Measurements from ENCODE around the gene KIF6.
A peak's percentile ranks its signal among the peaks of the same experiment; 100 is the strongest.

KIF6 gene

DNA sequence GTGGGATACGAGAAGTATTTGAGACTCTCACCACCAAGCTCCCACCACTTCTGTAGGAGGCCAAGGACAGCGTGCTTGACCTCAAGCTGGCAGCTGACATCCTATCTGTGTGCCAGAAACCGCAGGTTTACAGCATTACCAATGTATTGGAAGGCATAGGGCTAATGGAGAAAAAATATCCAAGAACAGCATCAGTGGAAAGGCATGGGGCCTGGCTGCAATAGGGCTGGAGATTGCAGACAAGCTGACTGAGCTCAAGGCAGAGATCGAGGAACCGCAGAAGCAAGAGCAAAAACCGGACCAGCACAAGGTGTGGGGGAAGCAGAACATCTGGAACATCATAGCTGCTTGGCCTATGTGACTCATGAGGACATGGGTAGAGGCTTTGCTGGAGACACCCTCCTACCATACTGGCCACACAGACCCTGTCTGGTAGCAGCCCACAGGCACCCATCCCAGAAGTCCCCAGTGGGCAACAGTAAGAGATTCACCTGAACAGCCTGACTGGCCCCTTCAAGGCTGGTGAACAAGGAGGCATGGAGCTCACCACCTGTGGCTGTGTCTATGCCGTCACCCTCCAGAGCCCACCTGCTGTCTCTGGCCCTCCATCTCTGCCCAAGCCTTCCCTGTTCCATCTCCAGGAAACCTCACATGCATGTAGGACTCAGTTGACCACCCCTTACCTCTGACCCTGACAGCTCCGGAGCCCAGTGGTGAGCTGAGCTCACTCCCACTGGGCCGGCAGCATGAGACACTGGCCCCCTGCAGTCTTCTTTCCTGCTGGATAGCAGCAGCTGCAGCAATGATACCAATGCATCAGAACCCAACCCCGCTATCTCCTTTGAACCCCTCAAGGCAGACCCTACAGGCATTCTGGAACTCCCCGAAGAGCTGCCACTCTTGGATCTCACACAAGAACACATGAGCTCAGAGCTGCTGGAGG is 171.1 kb downstream of the KIF6 start:
- Histone ChIP-seq H3K4me1 (peaks cover 0 to 3% (median 0%) of the 10 kb centered on the region in 10 experiments; a peak in 1 of 20 replicates), H3K9me3 (replicated peaks in 1 of 11) (no peaks in the 10 kb centered on the region), H4K20me1 (no peaks in the 10 kb centered on the region), H3K36me3 (no peaks in the 10 kb centered on the region), H3K9ac (no peak overlapping the region), H3K4me3 (no peak overlapping the region), H3K27me3 (no peaks in the 10 kb centered on the region), H3K4me2 (no peak overlapping the region), H3K27ac (no peak overlapping the region)
- TF ChIP-seq Cebpa-rat (IDR thresholded peaks at IDR 0.05): no peak

DNA sequence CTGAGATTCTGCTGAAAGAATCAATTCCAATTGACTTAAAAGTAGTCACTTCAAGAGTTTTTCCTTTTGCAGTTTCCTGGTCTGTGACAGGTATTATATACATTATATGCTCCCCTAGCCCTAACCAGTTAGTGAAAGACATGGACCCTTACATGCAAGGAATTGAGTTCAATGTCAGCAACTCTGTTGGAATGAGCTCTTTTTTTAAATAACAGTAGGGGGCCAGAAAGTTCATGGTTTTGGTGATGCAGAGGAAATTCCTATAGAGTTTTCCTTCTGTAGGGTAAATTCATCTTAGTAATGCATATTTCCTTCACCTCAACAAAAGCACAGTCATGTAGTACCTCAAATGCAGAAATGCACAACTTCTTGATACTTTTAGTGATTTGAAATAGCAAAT is 172.2 kb downstream of the KIF6 start:
- Histone ChIP-seq H3K27ac (no peak overlapping the region), H3K4me3 (no peak overlapping the region), H3K27me3 (no peaks in the 10 kb centered on the region), H3K36me3 (no peaks in the 10 kb centered on the region), H4K20me1 (no peaks in the 10 kb centered on the region), H3K4me2 (no peak overlapping the region), H3K9me3 (replicated peaks in 1 of 11) (no peaks in the 10 kb centered on the region), H3K4me1 (peaks cover 0 to 3% (median 0%) of the 10 kb centered on the region in 10 experiments; a peak in 1 of 20 replicates), H3K9ac (no peak overlapping the region)
- TF ChIP-seq Cebpa-rat (IDR thresholded peaks at IDR 0.05): no peak

DNA sequence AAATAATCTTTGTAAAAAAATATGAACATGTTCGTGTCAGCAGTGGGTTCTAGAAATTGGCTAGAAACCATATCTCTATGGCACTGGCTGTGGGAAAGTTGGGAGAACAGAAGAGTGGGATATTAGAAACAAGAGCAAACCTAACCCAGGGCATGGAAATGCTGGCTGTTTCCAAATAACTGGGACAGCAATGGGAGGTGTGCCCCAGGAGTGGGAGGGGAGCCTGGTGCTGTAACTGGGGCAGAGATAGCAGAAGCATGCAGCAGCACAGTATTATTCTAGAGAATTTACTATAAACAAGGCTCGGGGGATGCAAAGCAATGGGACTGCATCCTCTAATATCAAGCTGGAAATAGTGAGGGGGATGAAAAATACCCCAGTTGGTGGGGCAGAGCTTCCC is 175.0 kb downstream of the KIF6 start:
- Histone ChIP-seq H3K4me1 (peaks cover 3 to 13% (median 11%) of the 10 kb centered on the region in 10 experiments; a peak in 14 of 20 replicates), H3K9ac (no peak overlapping the region), H4K20me1 (no peaks in the 10 kb centered on the region), H3K4me3 (no peak overlapping the region), H3K4me2 (no peak overlapping the region), H3K27me3 (no peaks in the 10 kb centered on the region), H3K27ac (no peak overlapping the region), H3K9me3 (replicated peaks in 1 of 11) (no peaks in the 10 kb centered on the region), H3K36me3 (no peaks in the 10 kb centered on the region)
- no peak for TF ChIP-seq Cebpa-rat (IDR thresholded peaks at IDR 0.05)

DNA sequence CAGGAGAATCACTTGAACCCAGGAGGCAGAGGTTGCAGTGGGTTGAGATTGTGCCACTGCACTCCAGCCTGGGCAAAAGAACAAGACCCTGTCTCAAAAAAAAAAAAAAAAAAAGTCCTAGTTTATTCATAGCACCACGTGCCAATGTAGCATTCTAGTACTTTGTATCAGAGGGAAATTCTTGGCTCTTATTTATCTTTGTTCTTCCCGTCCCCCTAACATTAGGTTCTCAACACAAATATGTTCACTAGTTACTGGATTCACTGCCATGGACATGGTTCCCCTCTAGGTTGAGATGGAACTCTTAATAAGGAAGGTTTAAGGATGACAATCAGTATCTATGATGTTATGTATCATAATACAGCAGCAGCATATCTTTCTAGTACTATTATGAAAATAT is 178.5 kb downstream of the KIF6 start:
- no peak overlapping the region for H3K27ac ChIP-seq
- peaks cover under 1 to 37% (median 24%) of the 10 kb centered on the region in 10 experiments; a peak in 16 of 20 replicates for H3K4me1 ChIP-seq
- H3K4me2 ChIP-seq: peak overlapping the region in 6 of 11 experiments; percentile 25 to 47 (median 34); a peak in 7 of 22 replicates
- no peaks in the 10 kb centered on the region for H3K36me3 ChIP-seq
- no peaks in the 10 kb centered on the region for H4K20me1 ChIP-seq
- H3K4me3 ChIP-seq: no peak overlapping the region
- no peaks in the 10 kb centered on the region for H3K27me3 ChIP-seq
- no peaks in the 10 kb centered on the region for H3K9me3 ChIP-seq (replicated peaks in 1 of 11)
- H3K9ac ChIP-seq: no peak overlapping the region
- no peak for TF ChIP-seq Cebpa-rat (IDR thresholded peaks at IDR 0.05)

DNA sequence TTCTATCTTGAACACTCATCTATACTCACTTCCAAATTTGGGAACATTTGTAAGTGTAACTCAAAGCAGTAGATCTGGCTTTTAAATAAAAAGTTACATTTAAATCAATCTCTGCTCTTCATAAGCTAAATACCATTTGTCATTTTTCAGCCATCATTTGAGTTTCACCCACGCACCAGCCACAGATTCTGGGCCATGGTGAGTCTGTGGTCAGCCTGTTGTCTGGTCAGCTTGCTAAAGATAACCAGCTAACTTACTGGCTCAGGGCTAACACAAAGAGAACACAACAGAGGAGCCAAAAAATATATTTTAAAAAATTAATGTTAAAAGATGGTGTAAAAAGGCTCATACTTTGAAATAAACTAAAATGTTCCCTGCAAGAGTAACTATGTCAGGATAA is 181.3 kb downstream of the KIF6 start:
- Histone ChIP-seq H3K4me1 (peaks cover 4 to 44% (median 31%) of the 10 kb centered on the region in 10 experiments; a peak in 18 of 20 replicates), H3K4me2 (peak overlapping the region in 5 of 11 experiments; percentile 7 to 58 (median 44); a peak in 5 of 22 replicates), H3K36me3 (no peaks in the 10 kb centered on the region), H3K27me3 (no peaks in the 10 kb centered on the region), H3K4me3 (no peak overlapping the region), H4K20me1 (no peaks in the 10 kb centered on the region), H3K9me3 (replicated peaks in 1 of 11) (no peaks in the 10 kb centered on the region), H3K9ac (no peak overlapping the region), H3K27ac (no peak overlapping the region)
- no peak for TF ChIP-seq Cebpa-rat (IDR thresholded peaks at IDR 0.05)

DNA sequence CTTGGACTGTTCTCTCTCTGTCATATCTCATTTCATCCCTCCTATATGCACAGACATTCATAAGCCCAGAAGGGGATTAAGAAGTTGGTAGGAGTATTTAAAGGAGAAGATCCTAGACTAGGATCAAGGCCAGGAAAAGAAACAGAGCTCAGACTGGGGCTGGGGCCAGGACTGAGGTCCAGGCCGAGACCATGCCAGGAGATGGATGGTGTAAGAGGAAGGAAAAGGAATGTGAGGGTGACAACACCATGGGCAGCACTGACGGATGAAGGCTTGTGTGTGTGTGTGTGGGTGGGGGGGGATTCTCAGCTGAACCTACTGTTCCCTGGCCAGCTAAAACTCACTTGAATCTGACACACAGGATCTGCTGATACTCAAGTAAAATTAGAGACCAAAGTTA is 182.1 kb downstream of the KIF6 start:
- Histone ChIP-seq H3K9me3 (replicated peaks in 1 of 11) (no peaks in the 10 kb centered on the region), H3K27ac (no peak overlapping the region), H3K36me3 (no peaks in the 10 kb centered on the region), H3K4me2 (peak overlapping the region in 3 of 11 experiments; percentile 10 to 58 (median 16); a peak in 3 of 22 replicates), H3K4me3 (no peak overlapping the region), H3K9ac (no peak overlapping the region), H3K27me3 (no peaks in the 10 kb centered on the region), H4K20me1 (no peaks in the 10 kb centered on the region), H3K4me1 (peaks cover 4 to 44% (median 31%) of the 10 kb centered on the region in 10 experiments; a peak in 18 of 20 replicates)
- no peak for TF ChIP-seq Cebpa-rat (IDR thresholded peaks at IDR 0.05)

DNA sequence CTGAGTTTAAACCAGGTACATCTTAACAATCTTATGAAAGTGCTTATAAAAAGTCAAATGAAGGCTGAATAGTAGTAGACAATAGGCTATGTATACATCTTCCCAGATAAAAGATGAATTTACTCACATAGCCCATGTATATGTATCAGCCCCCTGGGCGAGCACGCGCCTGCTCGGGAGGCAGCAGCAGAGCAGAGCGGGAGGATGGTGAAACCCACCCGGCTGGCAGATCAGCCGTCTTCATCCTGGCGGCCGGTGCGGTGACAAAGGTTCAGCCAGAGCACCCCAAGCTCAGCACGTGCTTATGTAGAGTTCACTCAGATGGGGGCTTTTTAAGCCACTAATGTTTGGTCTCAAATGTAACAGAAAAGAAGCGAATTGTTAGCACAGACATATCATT is 184.8 kb downstream of the KIF6 start:
- Histone ChIP-seq H3K4me3 (no peak overlapping the region), H4K20me1 (no peaks in the 10 kb centered on the region)

DNA sequence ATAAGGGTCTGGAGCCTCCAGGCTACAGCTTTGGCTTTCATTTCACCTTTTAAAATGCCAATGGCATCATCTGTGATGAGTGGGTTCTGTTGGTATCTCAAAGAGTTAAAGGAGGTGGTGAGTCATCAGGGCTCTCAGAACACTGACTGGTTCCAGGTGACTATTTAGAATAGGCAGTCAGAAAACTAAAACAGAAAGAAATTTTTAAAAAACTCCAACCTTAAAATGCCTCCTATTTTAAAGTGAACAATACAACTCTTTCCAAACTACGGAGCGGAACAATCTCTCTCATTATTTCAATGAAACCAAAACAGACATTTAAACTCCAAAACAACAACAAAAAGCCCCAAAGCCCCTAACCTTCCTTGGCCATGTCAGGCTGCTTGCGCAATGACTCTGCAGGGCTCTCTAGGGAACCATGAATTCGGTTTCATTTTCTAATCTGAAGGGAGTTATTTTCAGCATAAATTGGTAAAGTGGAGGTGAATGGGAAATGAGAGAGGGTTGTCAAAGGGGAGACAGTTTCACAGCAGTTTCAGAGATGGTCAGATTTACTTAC is 194.9 kb downstream of the KIF6 start:
- Histone ChIP-seq H3K4me3 (peak overlapping the region in 4 of 10 experiments; percentile 25 to 34 (median 26); a peak in 3 of 20 replicates), H3K4me2 (peak overlapping the region; percentile 45 to 81 (median 71)), H3K4me1 (peaks cover 17 to 29% (median 25%) of the 10 kb centered on the region in 10 experiments), H4K20me1 (no peaks in the 10 kb centered on the region), H3K9me3 (replicated peaks in 1 of 11) (peaks cover 14 to 23% (median 18%) of the 10 kb centered on the region in 11 experiments), H3K9ac (peak overlapping the region in 8 of 11 experiments; percentile 1 to 51 (median 36); a peak in 12 of 22 replicates), H3K36me3 (no peaks in the 10 kb centered on the region), H3K27me3 (no peaks in the 10 kb centered on the region), H3K27ac (peak overlapping the region in 9 of 11 experiments; percentile 32 to 82 (median 71); a peak in 17 of 22 replicates)
- peak; percentile 60 to 100 (median 98); a peak in 20 of 22 replicates for TF ChIP-seq Cebpa-rat (IDR thresholded peaks at IDR 0.05)

More for the DNA sequence above, 184.8 kb downstream of the KIF6 start:
- Histone ChIP-seq H3K4me1 (peaks cover 0 to 33% (median 21%) of the 10 kb centered on the region in 10 experiments; a peak in 18 of 20 replicates), H3K9me3 (replicated peaks in 1 of 11) (0 out of 22 replicates have a peak, but pooled peaks cover 0 to 3% (median 0%) of the 10 kb centered on the region in 11 experiments), H3K27ac (no peak overlapping the region), H3K36me3 (no peaks in the 10 kb centered on the region), H3K4me2 (no peak overlapping the region), H3K27me3 (no peaks in the 10 kb centered on the region), H3K9ac (no peak overlapping the region)
- no peak for TF ChIP-seq Cebpa-rat (IDR thresholded peaks at IDR 0.05)

All from BLaER1 treated with 17β-estradiol and CSF1 and Interleukin-3, amounts not matched to agents 10 nM and 100 nM (cell line).